GM12875 (cell line): ENCODE measurements around the gene YWHAH.
A peak's percentile ranks its signal among the peaks of the same experiment; 100 is the strongest.

Experiments
- H3K4me3 ChIP-seq: one replicate; pipeline ENCODE4 v1.5.1; 2011; ENCODE audit warnings: low read depth, low read length, control low read depth
- TF ChIP-seq, protein P1 (sequence below): IDR thresholded peaks from 2 replicates; pipeline ENCODE4 v1.5.1; 2011; ENCODE audit warnings: low read depth, mild to moderate bottlenecking, control low read depth, inconsistent platforms, low read length, moderate library complexity, borderline replicate concordance; ENCODE audit not compliant: insufficient read depth

Gene YWHAH

GRCh38 chr22:31945971-31946680, 1.8 kb downstream of the YWHAH start:
- H3K4me3 ChIP-seq, result peak overlapping the region; percentile 89
- TF ChIP-seq, protein P1, sequence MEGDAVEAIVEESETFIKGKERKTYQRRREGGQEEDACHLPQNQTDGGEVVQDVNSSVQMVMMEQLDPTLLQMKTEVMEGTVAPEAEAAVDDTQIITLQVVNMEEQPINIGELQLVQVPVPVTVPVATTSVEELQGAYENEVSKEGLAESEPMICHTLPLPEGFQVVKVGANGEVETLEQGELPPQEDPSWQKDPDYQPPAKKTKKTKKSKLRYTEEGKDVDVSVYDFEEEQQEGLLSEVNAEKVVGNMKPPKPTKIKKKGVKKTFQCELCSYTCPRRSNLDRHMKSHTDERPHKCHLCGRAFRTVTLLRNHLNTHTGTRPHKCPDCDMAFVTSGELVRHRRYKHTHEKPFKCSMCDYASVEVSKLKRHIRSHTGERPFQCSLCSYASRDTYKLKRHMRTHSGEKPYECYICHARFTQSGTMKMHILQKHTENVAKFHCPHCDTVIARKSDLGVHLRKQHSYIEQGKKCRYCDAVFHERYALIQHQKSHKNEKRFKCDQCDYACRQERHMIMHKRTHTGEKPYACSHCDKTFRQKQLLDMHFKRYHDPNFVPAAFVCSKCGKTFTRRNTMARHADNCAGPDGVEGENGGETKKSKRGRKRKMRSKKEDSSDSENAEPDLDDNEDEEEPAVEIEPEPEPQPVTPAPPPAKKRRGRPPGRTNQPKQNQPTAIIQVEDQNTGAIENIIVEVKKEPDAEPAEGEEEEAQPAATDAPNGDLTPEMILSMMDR, result no peak

DNA sequence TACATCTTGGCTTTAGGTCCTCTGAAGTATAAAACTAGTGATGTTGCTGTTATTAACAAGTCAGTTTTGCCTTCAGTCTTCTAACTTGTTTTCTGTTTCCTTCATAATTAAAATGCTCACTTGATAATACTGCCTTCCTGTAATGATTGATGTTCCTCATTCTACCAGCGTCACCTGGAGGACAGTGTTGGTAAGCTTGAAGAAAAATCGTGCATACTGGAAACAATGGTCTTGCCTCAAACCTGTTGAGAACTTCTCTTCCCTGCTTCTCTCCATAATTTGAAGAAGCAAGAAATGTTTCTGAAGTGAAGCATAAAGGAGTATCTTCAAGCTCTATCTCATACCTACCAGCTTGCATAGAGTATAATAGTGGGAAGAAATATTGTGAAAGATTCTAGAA, 3.0 kb downstream of the YWHAH start:
- no peak overlapping the region for H3K4me3 ChIP-seq
- TF ChIP-seq, protein P1, result peak; percentile 71; the same call in 1 of the 2 replicates

- H3K4me3 ChIP-seq, result no peak overlapping the region
- TF ChIP-seq, protein P1, result no peak
Observed at GRCh38 chr22:31948002-31948401, 3.7 kb downstream of the YWHAH start.

DNA sequence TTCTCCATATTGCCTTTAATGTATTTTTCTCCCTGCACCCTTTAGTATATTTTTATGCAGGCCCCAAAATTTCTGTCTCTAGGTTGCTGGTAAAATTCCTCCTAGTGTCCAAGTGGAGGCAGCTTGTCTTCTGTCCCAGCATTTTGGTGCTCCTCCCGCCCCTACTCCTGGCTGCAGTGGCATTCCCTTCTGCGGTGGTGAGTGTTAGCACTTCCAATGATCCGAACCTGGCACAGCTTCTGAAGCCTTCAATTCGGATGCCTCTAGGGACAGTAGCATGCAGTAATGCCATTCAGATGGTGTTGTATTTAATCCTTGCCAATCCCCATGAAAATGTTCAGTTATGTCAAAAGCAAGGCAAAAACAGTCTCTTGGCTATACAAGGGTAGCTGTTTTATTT, 5.9 kb downstream of the YWHAH start:
- TF ChIP-seq, protein P1, result no peak

DNA sequence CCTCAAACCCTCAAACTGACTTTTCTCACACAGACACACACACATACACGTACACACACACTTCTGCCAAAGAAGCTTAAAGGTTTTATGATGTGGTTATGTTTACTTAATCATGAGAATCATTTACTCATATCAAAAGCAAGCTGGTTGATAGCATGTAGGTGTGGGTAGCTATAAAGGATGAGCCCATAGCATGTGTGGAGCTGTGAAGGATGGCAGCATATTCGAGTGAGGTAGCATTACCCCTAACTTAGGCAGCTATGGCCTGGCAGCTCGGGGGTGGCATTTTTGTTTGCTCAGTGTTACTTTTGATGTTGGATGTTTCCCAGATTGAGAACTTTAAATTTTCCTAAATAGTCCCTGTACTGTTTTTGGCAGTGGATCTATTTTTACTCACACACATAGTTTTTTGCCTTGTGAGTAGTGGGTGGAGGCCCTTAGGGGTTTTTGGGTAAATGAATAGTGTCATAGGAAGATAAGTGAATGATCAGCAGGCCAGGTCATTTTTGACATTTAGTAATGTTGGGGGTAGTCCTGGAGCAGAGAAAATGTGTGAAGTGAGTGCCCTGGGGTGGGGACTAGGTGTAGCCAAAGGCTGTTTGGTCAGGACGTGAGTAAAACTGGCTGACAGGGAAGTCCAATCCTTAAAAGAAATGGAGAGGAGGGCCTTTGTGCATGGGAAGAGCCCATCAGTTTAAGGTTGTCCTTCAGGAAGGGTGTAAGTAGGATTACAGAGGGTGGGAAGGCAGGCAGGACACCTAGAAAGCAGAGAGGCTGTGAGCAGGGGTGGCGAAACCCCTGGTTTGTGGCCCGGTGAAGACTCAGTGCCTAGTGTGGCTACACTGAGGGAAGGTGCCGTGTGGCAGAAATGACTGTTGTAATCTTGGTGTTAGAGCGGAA, 7.1 kb downstream of the YWHAH start:
- TF ChIP-seq, protein P1, result no peak
- H3K4me3 ChIP-seq, result no peak overlapping the region

More for the DNA sequence above, 5.9 kb downstream of the YWHAH start:
- H3K4me3 ChIP-seq, result no peak overlapping the region

GRCh38 chr22:31952094-31952401, 7.7 kb downstream of the YWHAH start:
- TF ChIP-seq, protein P1, result no peak
- H3K4me3 ChIP-seq, result no peak overlapping the region
